GM10847 (cell line): ENCODE data around the gene PTH2R.

ENCODE experiments used
- POLR2A ChIP-seq: IDR thresholded peaks from 2 replicates; pipeline ENCODE4 v1.6.1; 2011; ENCODE audit not compliant: insufficient read length; ENCODE audit errors: extremely low read depth

The PTH2R gene, protein sequence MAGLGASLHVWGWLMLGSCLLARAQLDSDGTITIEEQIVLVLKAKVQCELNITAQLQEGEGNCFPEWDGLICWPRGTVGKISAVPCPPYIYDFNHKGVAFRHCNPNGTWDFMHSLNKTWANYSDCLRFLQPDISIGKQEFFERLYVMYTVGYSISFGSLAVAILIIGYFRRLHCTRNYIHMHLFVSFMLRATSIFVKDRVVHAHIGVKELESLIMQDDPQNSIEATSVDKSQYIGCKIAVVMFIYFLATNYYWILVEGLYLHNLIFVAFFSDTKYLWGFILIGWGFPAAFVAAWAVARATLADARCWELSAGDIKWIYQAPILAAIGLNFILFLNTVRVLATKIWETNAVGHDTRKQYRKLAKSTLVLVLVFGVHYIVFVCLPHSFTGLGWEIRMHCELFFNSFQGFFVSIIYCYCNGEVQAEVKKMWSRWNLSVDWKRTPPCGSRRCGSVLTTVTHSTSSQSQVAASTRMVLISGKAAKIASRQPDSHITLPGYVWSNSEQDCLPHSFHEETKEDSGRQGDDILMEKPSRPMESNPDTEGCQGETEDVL

DNA sequence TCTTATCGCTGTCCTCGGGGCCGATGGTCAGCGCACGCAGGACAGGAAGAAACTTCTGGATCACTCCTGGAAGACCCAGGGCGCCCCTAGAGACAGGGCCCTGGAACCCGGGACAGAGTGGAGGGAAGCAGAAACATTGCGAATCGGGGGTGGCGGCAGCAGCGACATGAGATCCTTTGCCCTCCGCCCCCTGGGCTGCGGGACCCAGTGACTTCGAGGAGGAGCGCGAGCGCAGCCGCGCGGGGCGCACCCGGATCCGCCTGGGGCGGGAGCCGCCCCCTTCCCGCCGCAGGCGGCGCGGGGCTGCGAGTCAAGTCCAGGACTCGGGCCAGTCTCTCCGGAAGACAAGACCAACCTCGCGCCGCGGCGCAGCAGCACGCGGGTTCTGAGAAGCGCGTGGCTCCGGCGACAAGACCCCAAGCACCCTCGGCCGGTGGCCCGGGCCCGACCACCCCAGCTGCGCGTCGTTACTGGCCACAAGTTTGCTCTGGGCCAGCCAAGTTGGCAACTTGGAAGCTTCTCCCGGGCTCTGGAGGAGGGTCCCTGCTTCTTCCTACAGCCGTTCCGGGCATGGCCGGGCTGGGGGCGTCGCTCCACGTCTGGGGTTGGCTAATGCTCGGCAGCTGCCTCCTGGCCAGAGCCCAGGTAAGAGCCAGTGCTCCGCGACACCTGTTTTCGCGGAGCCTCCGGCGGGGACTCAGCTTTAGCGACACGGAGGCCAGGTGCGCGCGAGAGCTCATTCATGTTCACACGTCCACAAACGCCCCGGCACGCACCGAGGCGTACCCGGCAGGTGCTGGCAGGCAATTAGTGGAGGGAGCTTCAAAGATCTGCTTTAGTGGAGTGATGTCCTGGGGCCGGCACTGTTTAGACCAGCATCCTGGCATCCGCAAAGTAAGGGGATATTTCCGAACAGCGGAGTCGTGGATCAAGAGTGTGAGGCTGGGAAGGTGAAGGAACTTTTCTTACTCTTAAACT, at the start of gene PTH2R:
TSS of gene PTH2R (plus strand) at position 319 of the 978 bp plus-strand sequence. CDS start at position 571, 252 bp downstream.
- TF ChIP-seq POLR2A = no peak

DNA sequence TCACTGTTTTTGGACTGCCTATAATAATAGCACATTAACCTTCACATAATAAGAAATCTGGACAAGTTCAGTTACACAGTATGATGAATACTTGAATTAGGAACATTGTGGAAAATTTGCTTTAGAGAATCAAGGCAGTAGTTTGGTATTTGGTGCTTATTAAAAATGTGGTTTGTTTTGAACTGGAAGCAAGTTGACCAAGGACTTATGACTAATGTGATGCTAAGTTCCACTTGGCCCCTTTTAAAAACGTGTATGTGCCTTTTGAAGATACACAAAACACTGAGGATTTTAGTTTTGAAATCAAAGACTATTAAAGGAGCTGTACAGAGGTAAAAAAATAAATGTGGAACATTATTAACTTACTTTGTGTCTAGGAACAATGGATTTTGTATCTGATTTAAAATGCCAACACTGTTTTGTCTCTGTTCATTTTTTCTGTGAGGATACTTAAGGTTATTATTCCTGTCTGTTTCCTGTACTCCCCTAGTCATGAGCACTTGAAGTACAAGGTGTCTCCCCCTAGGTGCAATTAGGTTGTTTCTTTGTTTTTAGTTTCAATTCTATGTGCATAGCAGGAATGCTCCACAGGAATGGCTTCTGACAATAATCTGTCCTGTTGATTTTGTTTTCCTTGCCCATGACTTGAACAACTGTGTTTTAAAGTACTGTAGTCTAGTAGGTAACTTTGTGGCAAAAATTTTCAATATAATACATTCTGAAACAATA, 49.6 kb upstream of the PTH2R start:
- no peak for TF ChIP-seq POLR2A

DNA sequence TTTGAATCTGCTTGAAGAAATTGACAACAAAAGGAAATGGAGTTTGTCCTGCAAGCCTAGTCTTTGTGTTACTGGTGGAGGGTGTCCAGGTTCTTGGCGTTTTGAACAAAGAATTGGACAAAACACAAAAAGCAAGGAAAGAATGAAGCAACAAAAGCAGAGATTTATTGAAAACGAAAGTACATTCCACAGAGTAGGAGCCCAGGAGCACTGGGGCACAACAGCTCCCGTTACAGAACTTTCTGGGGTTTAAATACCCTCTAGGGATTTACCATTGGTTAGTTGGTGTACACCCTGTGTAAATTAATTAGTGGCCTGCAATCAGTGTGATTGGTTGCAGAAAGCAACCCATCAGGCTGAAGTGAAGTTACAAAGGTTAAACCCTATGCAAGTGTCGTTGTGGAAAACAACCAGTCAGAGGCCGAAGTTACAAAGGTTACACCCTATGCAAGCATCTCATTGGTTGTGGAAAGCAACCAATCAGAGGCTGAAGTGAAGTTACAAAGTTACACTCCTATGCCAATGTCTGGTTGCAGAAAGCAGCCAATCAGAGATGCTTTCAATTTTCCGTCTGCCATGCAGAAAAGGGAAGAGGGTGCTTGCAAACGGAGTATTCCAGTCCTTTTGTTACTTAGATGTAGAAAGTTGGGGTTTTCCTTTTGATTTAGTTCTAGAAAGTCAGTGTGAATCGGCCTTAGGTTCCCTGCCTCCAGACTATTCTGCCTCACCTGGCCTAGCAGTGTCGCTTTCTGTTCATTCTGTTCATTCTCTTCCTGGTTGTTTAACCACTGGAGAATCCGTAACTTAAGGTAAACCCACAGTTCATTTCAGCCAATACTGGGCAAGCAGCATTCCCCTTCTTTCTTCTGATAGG, 47.6 kb upstream of the PTH2R start:
- no peak for TF ChIP-seq POLR2A

DNA sequence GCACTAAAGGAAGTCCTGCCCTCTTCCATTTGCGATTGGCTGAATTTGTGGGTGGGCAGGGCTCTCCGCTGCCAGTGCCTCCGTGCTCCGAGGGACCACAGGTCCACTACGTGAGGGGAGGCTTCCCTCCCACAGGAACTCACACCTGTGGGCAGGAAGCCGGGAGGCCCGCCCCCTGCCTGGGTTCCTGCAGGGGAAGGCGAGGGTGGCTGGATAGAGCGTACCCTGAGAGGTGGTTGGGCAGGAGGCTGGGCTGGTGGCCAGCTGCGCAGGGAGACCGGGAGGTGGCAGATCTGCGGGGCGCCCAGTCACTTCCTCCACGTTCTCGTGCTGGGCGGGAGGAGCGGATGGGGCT, 47.0 kb upstream of the PTH2R start:
- TF ChIP-seq POLR2A = no peak

DNA sequence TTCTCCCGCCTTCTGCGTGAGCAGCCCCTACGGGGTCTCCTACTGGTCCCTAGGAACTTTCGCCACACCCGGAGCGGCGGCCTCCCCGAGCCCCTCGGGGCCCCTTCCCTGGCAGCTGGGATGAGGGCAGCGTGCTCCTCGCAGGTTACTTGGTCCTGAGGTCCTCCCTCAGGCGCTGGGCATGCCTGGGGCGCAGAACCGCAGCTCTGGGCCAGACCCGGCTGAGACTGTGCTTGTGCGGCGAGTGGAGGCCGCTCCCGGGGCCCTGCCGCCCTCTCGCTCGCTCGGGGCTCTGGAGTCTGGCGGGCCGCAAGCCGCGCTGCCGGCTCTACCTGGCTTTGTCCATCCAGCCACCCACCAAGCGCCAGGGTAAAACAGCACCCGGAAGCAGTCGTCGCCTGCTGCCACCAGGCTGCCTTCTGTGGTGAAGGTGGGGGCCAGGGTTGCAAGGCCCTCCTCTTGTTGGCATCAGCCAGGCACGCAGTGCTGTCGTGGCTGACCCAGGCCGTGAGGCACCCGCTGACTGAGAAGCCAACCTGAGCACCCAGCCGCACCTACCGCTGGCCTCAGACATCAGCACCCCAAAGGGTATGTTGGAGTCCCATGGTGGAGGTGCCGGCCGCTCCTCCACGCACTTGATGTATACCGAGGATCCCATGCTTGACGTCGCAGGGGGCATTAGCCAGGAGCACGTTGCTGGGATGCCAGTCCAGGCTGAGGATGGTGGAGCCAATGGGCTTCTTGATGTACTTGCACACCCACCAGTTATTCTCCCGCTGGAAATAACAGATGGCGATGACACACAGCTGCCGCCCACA, 46.1 kb upstream of the PTH2R start:
- no peak for TF ChIP-seq POLR2A

DNA sequence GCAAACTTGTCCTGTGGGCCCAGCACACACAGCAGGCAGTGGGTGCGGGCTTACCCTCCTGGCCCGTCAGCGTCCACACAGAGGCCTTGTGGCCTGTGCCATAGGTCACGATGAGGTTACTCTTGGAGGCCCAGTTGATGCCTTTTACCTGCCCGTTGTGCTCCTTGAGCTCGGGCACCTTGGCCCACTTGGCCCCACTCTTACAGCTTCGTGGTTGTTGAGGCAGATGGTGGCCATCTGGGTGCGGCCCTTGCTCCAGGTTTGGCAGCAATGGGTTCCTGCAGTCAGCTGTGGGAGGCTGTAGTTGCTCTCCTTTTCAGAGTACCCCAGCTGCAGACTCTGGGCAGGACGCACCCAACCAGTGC, 45.5 kb upstream of the PTH2R start:
- no peak for TF ChIP-seq POLR2A

DNA sequence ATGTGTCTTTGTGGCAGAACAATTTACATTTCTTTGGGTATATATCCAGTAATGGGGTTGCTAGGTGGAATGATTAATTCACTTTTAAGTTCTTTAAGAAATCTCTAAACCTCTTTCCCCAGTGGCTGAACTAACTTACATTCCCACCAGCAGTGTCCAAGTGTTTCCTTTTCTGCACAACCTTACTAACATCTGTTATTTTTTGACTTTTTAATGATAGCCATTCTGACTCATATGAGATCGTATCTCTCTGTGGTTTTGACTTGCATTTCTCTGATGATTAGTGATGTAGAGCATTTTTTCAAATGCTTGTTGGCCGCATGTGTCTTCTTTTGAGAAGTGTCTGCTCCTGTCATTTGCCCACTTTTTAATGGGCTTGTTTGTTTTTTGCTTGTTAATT, 43.1 kb upstream of the PTH2R start:
- no peak for TF ChIP-seq POLR2A

DNA sequence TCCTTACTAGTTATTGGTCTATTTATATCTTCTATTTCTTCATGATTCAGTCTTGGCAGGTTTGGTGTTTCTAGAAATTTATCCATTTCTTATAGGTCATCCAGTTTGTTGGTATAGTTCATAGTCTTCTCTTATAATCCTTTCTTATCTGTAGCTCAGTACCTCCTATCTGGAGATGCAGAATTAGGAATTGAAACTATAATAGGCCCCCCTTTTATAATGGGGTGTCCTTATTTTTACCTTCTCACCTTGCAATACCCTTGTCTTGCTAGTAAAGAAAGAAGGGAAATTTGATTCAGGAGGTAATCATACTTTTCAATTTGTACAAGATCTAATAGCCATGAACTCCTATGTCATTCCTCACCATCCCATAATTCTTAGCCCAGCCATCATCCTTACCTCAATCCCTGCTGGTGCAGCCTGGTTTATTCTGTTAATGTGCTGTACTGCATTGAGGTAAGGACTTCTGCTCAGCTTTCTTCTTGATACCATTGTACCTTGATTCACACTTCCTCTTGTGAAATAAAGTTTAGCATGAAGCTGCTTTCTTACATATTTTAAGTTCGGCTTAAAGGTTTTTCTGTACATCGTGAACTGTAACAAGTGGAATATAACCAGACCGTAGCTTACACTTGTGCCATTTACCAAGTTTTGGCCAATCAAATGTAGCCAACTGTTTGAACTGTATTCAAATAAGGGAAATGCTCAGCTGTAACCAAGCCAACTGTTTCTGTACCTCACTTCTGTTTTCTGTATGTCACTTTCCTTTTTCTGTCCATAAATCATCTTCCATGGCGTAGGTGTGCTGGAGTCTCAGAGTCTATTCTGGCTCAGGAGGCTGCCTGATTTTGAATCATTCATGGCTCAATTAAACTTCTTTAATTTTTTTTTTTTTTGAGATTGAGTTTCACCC, 40.1 kb upstream of the PTH2R start:
- TF ChIP-seq POLR2A = no peak

DNA sequence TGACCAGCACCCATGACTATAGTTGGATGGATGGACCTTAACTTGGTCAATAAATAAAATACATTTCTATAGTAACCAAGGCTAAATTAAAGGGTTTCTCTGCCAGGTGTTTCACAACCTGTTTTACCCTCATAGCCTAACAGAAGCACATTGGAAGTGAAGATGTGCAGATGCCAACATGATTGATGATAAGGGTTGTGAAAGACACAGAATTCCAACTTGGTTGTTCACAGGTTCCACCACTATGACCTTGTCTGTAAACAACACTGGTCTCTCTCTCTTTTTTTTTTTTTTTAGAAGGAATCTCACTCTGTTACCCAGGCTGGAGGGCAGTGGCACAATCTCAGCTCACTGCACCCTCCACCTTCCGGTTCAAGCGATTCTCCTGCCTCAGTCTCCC, 37.5 kb upstream of the PTH2R start:
- no peak for TF ChIP-seq POLR2A

DNA sequence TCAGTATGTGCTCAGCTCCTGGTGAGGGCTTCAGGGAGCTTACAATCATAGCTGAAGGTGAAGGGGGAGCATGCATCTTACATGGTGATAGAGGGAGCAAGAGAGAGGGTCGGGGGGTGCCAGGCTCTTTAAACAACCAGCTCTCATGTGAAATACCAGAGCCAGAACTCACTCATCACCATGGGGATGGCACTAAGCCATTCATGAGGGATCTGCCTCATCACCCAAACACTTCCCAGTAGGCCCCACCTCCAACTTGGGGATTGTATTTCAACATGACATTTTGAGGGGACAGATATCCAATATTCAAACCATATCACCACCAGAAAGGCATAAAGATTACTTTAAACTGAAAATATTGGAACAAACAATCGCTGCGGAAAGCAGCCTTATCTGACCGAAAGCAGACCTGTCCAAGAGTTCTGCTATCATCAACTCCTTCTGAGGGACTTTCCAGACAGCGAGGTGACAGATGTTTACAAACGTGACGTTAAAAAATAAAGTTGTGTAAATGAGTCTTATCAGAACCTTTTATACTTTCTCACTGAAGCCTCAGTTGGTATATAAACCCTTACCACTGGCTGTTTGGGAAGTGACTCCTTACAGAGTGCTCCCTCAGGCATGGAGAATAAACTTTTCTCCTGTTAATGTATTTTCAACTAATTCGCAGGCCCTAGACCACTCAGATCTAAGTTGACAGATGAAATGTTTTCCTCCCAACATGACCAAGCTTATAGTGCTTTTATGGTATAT, 35.5 kb upstream of the PTH2R start:
- TF ChIP-seq POLR2A = no peak

DNA sequence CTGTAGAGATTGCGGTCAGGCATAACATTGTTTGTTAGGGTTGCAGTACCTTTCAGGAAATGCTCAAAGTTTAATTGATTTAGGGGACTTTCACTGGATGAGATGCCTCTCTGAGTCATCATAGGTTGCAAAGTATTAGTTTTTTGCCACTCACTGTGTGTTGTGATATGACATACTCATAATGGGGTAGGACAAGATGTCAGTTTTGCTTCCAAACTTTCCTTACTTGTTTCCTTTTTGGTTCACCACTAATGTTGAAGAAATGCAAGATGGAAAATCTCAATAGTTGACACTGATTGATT, 35.0 kb upstream of the PTH2R start:
- no peak for TF ChIP-seq POLR2A
